ENCODE data around the gene EPHB1.

EPHB1 gene

GRCh38 chr3:135261214-135261775, 466.2 kb downstream of the EPHB1 start:
- H3K36me3 Mint-ChIP-seq, result no peaks in the 10 kb centered on the region
- peaks cover 0 to 4% of the 10 kb centered on the region in 2 donors for H3K9me3 Mint-ChIP-seq
- no peaks in the 10 kb centered on the region for H3K4me1 Mint-ChIP-seq
- no peaks in the 10 kb centered on the region for H3K27me3 Mint-ChIP-seq
- DNase-seq (no peak), ATAC-seq (replicated peaks) (no peak)
- H3K27ac Mint-ChIP-seq, result no peak overlapping the region
- H3K4me3 Mint-ChIP-seq, result no peak overlapping the region

GRCh38 chr3:135261916-135262315, 466.9 kb downstream of the EPHB1 start:
- Mint-ChIP-seq H3K4me3 (no peak overlapping the region), H3K27me3 (no peaks in the 10 kb centered on the region), H3K4me1 (no peaks in the 10 kb centered on the region), H3K27ac (no peak overlapping the region), H3K36me3 (no peaks in the 10 kb centered on the region), H3K9me3 (peaks cover 0 to 4% of the 10 kb centered on the region in 2 donors)
- no peak for DNase-seq
- no peak for ATAC-seq (replicated peaks)

- Mint-ChIP-seq H3K36me3 (no peaks in the 10 kb centered on the region), H3K4me1 (no peaks in the 10 kb centered on the region), H3K9me3 (peaks cover 0 to 4% of the 10 kb centered on the region in 2 donors), H3K27ac (no peak overlapping the region), H3K27me3 (no peaks in the 10 kb centered on the region), H3K4me3 (no peak overlapping the region)
- ATAC-seq (replicated peaks), result no peak
- no peak for DNase-seq
Measured at GRCh38 chr3:135262441-135262840, 467.4 kb downstream of the EPHB1 start.

- no peaks in the 10 kb centered on the region for H3K27me3 Mint-ChIP-seq
- H3K9me3 Mint-ChIP-seq, result peaks cover 0 to 4% of the 10 kb centered on the region in 2 donors
- H3K4me3 Mint-ChIP-seq, result no peak overlapping the region
- ATAC-seq (replicated peaks) (no peak), DNase-seq (no peak)
- H3K36me3 Mint-ChIP-seq, result no peaks in the 10 kb centered on the region
- no peaks in the 10 kb centered on the region for H3K4me1 Mint-ChIP-seq
- no peak overlapping the region for H3K27ac Mint-ChIP-seq
Measured at GRCh38 chr3:135263331-135263730, 468.3 kb downstream of the EPHB1 start.

- no peak for ATAC-seq (replicated peaks)
- Mint-ChIP-seq H3K27me3 (no peaks in the 10 kb centered on the region), H3K27ac (no peak overlapping the region), H3K36me3 (no peaks in the 10 kb centered on the region), H3K4me3 (no peak overlapping the region), H3K4me1 (no peaks in the 10 kb centered on the region), H3K9me3 (peaks cover 0 to 4% of the 10 kb centered on the region in 2 donors)
- DNase-seq, result no peak
Measured at GRCh38 chr3:135267487-135267886, 472.4 kb downstream of the EPHB1 start.

- Mint-ChIP-seq H3K36me3 (no peaks in the 10 kb centered on the region), H3K4me3 (no peak overlapping the region), H3K4me1 (no peaks in the 10 kb centered on the region), H3K27me3 (no peaks in the 10 kb centered on the region), H3K27ac (no peak overlapping the region), H3K9me3 (peaks cover 0 to 4% of the 10 kb centered on the region in 2 donors)
- DNase-seq (no peak), ATAC-seq (replicated peaks) (no peak)
Measured at GRCh38 chr3:135268941-135269532, 474.0 kb downstream of the EPHB1 start.

GRCh38 chr3:135271177-135272025, 476.3 kb downstream of the EPHB1 start:
- H3K4me3 Mint-ChIP-seq, result no peak overlapping the region
- peaks cover 0 to 4% of the 10 kb centered on the region in 2 donors for H3K9me3 Mint-ChIP-seq
- H3K27me3 Mint-ChIP-seq, result no peaks in the 10 kb centered on the region
- peak overlapping the region; percentile 40 for H3K27ac Mint-ChIP-seq
- ATAC-seq (replicated peaks) (no peak), DNase-seq (no peak)
- H3K4me1 Mint-ChIP-seq, result no peaks in the 10 kb centered on the region
- no peaks in the 10 kb centered on the region for H3K36me3 Mint-ChIP-seq

- no peaks in the 10 kb centered on the region for H3K4me1 Mint-ChIP-seq
- H3K27ac Mint-ChIP-seq, result peak overlapping the region; percentile 16
- H3K36me3 Mint-ChIP-seq, result no peaks in the 10 kb centered on the region
- no peaks in the 10 kb centered on the region for H3K27me3 Mint-ChIP-seq
- DNase-seq (no peak), ATAC-seq (replicated peaks) (no peak)
- peaks cover 0 to 4% of the 10 kb centered on the region in 2 donors for H3K9me3 Mint-ChIP-seq
- H3K4me3 Mint-ChIP-seq, result no peak overlapping the region
Measured at GRCh38 chr3:135272026-135272669, 477.1 kb downstream of the EPHB1 start.

- Mint-ChIP-seq H3K4me1 (no peaks in the 10 kb centered on the region), H3K27me3 (peaks cover 0 to 5% of the 10 kb centered on the region in 2 donors), H3K4me3 (no peak overlapping the region), H3K9me3 (peaks cover 2 to 10% of the 10 kb centered on the region in 2 donors), H3K36me3 (no peaks in the 10 kb centered on the region), H3K27ac (no peak overlapping the region)
- ATAC-seq (replicated peaks) (no peak), DNase-seq (no peak)
Measured at GRCh38 chr3:135292162-135292561, 497.1 kb downstream of the EPHB1 start.

GRCh38 chr3:135301670-135302069, 506.6 kb downstream of the EPHB1 start:
- Mint-ChIP-seq H3K9me3 (peaks cover 0 to 8% of the 10 kb centered on the region in 2 donors), H3K27me3 (no peaks in the 10 kb centered on the region), H3K4me1 (no peaks in the 10 kb centered on the region), H3K27ac (no peak overlapping the region), H3K4me3 (no peak overlapping the region), H3K36me3 (no peaks in the 10 kb centered on the region)
- DNase-seq (no peak), ATAC-seq (replicated peaks) (no peak)

GRCh38 chr3:135304378-135304777, 509.3 kb downstream of the EPHB1 start:
- H3K4me1 Mint-ChIP-seq, result no peaks in the 10 kb centered on the region
- no peaks in the 10 kb centered on the region for H3K36me3 Mint-ChIP-seq
- no peak overlapping the region for H3K27ac Mint-ChIP-seq
- no peak for ATAC-seq (replicated peaks)
- no peak overlapping the region for H3K4me3 Mint-ChIP-seq
- peaks cover 0 to 6% of the 10 kb centered on the region in 2 donors for H3K9me3 Mint-ChIP-seq
- no peaks in the 10 kb centered on the region for H3K27me3 Mint-ChIP-seq
- no peak for DNase-seq
